HEK293 (cell line): Measurements from ENCODE around the gene C3orf20.

Experiments
- CTCF ChIA-PET: fragments of 350-600 bp; formaldehyde crosslinking; extraction: SDS; loops from one replicate; lab custom pipeline; 2021; ENCODE audit warnings: antibody characterized with exemption; lab: Yijun Ruan, JAX
- POLR2A ChIA-PET: fragments of 300-600 bp; formaldehyde crosslinking; extraction: SDS; loops from one replicate; lab custom pipeline; 2020; ENCODE audit warnings: antibody characterized with exemption, inconsistent platforms; lab: Yijun Ruan, JAX
- H3K27ac ChIP-seq: fragments of 200-500 bp; sonication (Bioruptor generic); 2 replicates; pipeline ENCODE4 v1.5.1; 2014; ENCODE audit warnings: low read depth, low read length, control low read depth, inconsistent platforms; ENCODE audit errors: extremely low read depth
- H3K36me3 ChIP-seq, 2 experiments: fragments of 200-500 bp in 1 of 2; sonication (Bioruptor generic) in 1 of 2; 1 replicate in 1 of 2; 2 replicates in 1 of 2; pipeline ENCODE4 v1.5.1; 2014 to 2017; ENCODE audit warnings: inconsistent platforms in 2 of 2, low read length in 2 of 2; ENCODE audit not compliant: control insufficient read depth in 2 of 2, insufficient read depth in 1 of 2
- H3K4me1 ChIP-seq: fragments of 200-500 bp; sonication (Bioruptor generic); 2 replicates; pipeline ENCODE4 v1.5.1; 2014; ENCODE audit warnings: mild to moderate bottlenecking, low read length, inconsistent platforms; ENCODE audit not compliant: control insufficient read depth, insufficient read depth
- H3K4me3 ChIP-seq: 2 replicates; pipeline ENCODE4 v1.5.1; 2011; ENCODE audit warnings: low read depth, mild to moderate bottlenecking, control low read depth, low read length, moderate library complexity
- H3K9me3 ChIP-seq: fragments of 200-500 bp; sonication (Bioruptor generic); 2 replicates; pipeline ENCODE4 v1.5.1; 2014; ENCODE audit warnings: low read depth, low read length, inconsistent platforms; ENCODE audit not compliant: control insufficient read depth, insufficient read depth
- OSR2 ChIP-seq: fragments of 450-650 bp; formaldehyde crosslinking; IDR thresholded peaks from 2 replicates; pipeline ENCODE4 v1.5.1; 2016; ENCODE audit warnings: missing biosample characterization, missing genetic modification characterization
- PRDM1 ChIP-seq: fragments of 450-650 bp; formaldehyde crosslinking; IDR thresholded peaks from 2 replicates; pipeline ENCODE4; 2016; ENCODE audit warnings: missing biosample characterization, missing genetic modification characterization
- ZIC2 ChIP-seq: fragments of 450-650 bp; formaldehyde crosslinking; IDR thresholded peaks from 2 replicates; pipeline ENCODE4 v1.5.1; 2016; ENCODE audit warnings: missing biosample characterization, missing genetic modification characterization
- ZNF114 ChIP-seq: fragments of 450-650 bp; formaldehyde crosslinking; IDR thresholded peaks from 2 replicates; pipeline ENCODE4 v1.5.0; 2017; ENCODE audit warnings: missing biosample characterization, missing genetic modification characterization
- ZNF121 ChIP-seq: fragments of 450-650 bp; formaldehyde crosslinking; IDR thresholded peaks from 2 replicates; pipeline ENCODE4 v1.5.1; 2016; ENCODE audit warnings: missing biosample characterization, missing genetic modification characterization
- ZNF140 ChIP-seq: fragments of 450-650 bp; formaldehyde crosslinking; IDR thresholded peaks from 2 replicates; pipeline ENCODE4 v1.5.1; 2016; ENCODE audit warnings: missing biosample characterization, missing genetic modification characterization
- ZNF146 ChIP-seq: fragments of 450-650 bp; formaldehyde crosslinking; IDR thresholded peaks from 2 replicates; pipeline ENCODE4 v1.5.1; 2016; ENCODE audit warnings: missing biosample characterization, missing genetic modification characterization
- ZNF16 ChIP-seq: fragments of 450-650 bp; formaldehyde crosslinking; IDR thresholded peaks from 2 replicates; pipeline ENCODE4 v1.5.1; 2016; ENCODE audit warnings: low read depth, missing biosample characterization, missing genetic modification characterization
- ZNF169 ChIP-seq: fragments of 450-650 bp; formaldehyde crosslinking; IDR thresholded peaks from 2 replicates; pipeline ENCODE4 v1.5.1; 2016; ENCODE audit warnings: missing biosample characterization, missing genetic modification characterization
- ZNF2 ChIP-seq: fragments of 450-650 bp; formaldehyde crosslinking; IDR thresholded peaks from 2 replicates; pipeline ENCODE4 v1.5.1; 2016; ENCODE audit warnings: missing biosample characterization, missing genetic modification characterization
- ZNF274 ChIP-seq, 2 experiments: fragments of 200-500 bp in 1 of 2; fragments of 450-650 bp in 1 of 2; sonication (Bioruptor generic) in 1 of 2; formaldehyde crosslinking in 1 of 2; IDR thresholded peaks; 2 replicates each; pipeline versions ENCODE4 v1.5.1 to v1.6.1; 2014 to 2016; ENCODE audit warnings: borderline replicate concordance in 1 of 2, inconsistent platforms in 1 of 2, low read length in 1 of 2, missing biosample characterization in 1 of 2, missing genetic modification characterization in 1 of 2
- ZNF302 ChIP-seq: fragments of 450-650 bp; formaldehyde crosslinking; IDR thresholded peaks from 2 replicates; pipeline ENCODE4 v1.5.1; 2016; ENCODE audit warnings: missing biosample characterization, missing genetic modification characterization, low read depth
- ZNF560 ChIP-seq: fragments of 450-650 bp; formaldehyde crosslinking; IDR thresholded peaks from 2 replicates; pipeline ENCODE4 v1.5.1; 2017; ENCODE audit warnings: missing biosample characterization, missing genetic modification characterization, borderline replicate concordance
- TF ChIP-seq, protein P1 (sequence below): fragments of 450-650 bp; formaldehyde crosslinking; IDR thresholded peaks from 2 replicates; pipeline ENCODE4 v1.5.1; 2016; ENCODE audit warnings: missing biosample characterization, missing genetic modification characterization
- TF ChIP-seq, protein P2 (sequence below): fragments of 450-650 bp; formaldehyde crosslinking; IDR thresholded peaks from 2 replicates; pipeline ENCODE4 v1.5.1; 2017; ENCODE audit warnings: missing biosample characterization, mild to moderate bottlenecking, missing genetic modification characterization, moderate library complexity
- TF ChIP-seq, protein P3 (sequence below): fragments of 450-650 bp; formaldehyde crosslinking; IDR thresholded peaks from 2 replicates; pipeline ENCODE4 v1.5.1; 2017; ENCODE audit warnings: missing biosample characterization, missing genetic modification characterization

C3orf20 gene

DNA sequence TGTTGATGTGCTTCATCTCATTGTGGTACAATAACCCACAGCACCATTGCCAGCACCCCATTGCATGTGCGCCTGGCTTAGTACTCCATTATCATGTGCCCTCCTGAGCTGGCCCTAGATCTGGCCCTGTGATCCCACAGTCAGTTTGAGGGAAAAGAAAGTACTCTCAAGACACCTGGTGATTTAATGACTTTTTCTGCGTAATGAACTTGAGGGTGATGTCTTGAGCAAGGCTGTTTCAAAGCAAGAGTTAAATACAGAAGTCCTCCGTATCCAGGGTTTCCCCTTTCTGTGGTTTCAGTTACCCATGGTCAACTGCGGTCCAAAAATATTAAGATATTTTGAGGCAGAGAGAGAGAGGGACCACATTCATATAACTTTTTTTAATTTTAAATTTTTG, 16.3 kb downstream of the C3orf20 start:
- ChIA-PET POLR2A (no interaction called here), CTCF (no interaction called here)
- no peak overlapping the region for H3K4me3 ChIP-seq
- H3K36me3 ChIP-seq, result no peaks in the 10 kb centered on the region
- no peak overlapping the region for H3K27ac ChIP-seq
- H3K9me3 ChIP-seq, result no peaks in the 10 kb centered on the region
- TF ChIP-seq ZNF146 (tag by site-specific recombination) (no peak), ZNF302 (tag by site-specific recombination) (no peak), ZNF114 (no peak), OSR2 (tag by site-specific recombination) (no peak), ZNF560 (tag by site-specific recombination) (no peak), PRDM1 (tag by site-specific recombination) (no peak), ZNF169 (tag by site-specific recombination) (no peak), ZNF2 (no peak), ZNF16 (tag by site-specific recombination) (no peak), ZNF140 (tag by site-specific recombination) (no peak)
- TF ChIP-seq, protein P1, sequence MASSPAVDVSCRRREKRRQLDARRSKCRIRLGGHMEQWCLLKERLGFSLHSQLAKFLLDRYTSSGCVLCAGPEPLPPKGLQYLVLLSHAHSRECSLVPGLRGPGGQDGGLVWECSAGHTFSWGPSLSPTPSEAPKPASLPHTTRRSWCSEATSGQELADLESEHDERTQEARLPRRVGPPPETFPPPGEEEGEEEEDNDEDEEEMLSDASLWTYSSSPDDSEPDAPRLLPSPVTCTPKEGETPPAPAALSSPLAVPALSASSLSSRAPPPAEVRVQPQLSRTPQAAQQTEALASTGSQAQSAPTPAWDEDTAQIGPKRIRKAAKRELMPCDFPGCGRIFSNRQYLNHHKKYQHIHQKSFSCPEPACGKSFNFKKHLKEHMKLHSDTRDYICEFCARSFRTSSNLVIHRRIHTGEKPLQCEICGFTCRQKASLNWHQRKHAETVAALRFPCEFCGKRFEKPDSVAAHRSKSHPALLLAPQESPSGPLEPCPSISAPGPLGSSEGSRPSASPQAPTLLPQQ (tag by site-specific recombination), result no peak
- TF ChIP-seq, protein P2, sequence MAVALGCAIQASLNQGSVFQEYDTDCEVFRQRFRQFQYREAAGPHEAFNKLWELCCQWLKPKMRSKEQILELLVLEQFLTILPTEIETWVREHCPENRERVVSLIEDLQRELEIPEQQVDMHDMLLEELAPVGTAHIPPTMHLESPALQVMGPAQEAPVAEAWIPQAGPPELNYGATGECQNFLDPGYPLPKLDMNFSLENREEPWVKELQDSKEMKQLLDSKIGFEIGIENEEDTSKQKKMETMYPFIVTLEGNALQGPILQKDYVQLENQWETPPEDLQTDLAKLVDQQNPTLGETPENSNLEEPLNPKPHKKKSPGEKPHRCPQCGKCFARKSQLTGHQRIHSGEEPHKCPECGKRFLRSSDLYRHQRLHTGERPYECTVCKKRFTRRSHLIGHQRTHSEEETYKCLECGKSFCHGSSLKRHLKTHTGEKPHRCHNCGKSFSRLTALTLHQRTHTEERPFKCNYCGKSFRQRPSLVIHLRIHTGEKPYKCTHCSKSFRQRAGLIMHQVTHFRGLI (tag by site-specific recombination), result no peak
- TF ChIP-seq, protein P3, sequence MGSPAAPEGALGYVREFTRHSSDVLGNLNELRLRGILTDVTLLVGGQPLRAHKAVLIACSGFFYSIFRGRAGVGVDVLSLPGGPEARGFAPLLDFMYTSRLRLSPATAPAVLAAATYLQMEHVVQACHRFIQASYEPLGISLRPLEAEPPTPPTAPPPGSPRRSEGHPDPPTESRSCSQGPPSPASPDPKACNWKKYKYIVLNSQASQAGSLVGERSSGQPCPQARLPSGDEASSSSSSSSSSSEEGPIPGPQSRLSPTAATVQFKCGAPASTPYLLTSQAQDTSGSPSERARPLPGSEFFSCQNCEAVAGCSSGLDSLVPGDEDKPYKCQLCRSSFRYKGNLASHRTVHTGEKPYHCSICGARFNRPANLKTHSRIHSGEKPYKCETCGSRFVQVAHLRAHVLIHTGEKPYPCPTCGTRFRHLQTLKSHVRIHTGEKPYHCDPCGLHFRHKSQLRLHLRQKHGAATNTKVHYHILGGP (tag by site-specific recombination), result no peak
- TF ChIP-seq, all 188 proteins: peak for 0
- no peaks in the 10 kb centered on the region for H3K4me1 ChIP-seq

DNA sequence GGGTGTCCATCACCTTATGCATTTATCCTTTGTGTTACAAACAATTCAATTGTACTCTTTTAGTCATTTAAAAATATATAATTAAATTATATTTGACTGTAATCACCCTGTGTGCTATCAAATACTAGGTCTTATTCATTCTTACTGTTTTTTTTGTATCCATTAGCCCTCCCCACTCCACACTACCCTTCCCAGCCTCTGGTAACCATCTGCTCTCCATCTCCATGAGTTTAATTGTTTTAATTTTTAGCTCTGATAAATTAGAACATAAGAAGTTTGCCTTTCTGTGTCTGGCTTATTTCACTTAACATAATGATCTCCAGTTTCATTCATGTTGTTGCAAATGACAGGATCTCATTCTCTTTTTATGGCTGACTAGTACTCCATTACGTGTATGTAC, 16.8 kb downstream of the C3orf20 start:
- Histone ChIP-seq H3K36me3 (no peaks in the 10 kb centered on the region), H3K4me1 (no peaks in the 10 kb centered on the region), H3K27ac (no peak overlapping the region), H3K9me3 (no peaks in the 10 kb centered on the region), H3K4me3 (no peak overlapping the region)
- CTCF ChIA-PET, result no interaction called here
- no peak for TF ChIP-seq ZNF121
- TF ChIP-seq ZNF146 (tag by site-specific recombination), result 0 out of 2 replicates have a peak, but pooled peaks have one; percentile 20
- POLR2A ChIA-PET, result no interaction called here

DNA sequence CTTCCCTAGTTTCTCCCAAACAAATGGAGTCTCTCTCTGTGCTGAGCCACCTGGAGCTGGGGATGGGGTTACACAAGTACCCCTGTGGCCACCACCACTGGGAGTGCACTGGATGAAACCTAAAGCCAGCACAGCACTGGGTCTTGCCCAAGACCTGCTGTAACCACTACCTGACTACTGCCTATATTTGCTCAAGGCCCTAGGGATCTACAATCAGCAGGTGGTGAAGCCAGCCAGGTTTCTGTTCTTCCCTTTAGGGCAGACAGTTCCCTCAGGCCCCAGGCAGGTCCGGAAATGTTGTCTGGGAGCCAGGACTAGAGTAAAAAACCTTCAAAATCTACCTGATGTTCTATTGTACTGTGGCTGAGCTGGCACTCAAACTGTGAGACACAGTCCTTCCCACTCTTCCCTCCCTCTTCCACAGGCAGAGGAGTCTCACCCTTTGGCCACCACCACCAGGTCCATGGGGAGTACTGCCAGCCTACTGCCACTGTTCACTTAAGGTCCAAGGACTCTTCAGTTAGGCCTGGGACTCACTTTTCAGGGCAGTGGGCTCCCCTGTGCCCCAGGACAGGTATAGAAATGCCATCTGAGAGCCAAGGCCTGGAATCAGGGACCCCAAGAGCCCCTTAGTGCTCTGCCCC, 23.8 kb downstream of the C3orf20 start:
- POLR2A ChIA-PET, result no interaction called here
- no peak overlapping the region for H3K4me3 ChIP-seq
- no peak for TF ChIP-seq ZNF274 (IDR thresholded peaks at IDR 0.05; ENCODE audit: low read length)
- TF ChIP-seq ZNF274 (tag by site-specific recombination; IDR thresholded peaks at IDR 0.05; ENCODE audit: borderline replicate concordance), result no peak
- peak; percentile 39; the same call in 1 of the 2 replicates for TF ChIP-seq ZIC2 (tag by site-specific recombination)
- TF ChIP-seq, protein P2 (tag by site-specific recombination), result no peak
- no peak overlapping the region for H3K27ac ChIP-seq
- CTCF ChIA-PET, result no interaction called here
- H3K9me3 ChIP-seq, result no peaks in the 10 kb centered on the region
- H3K4me1 ChIP-seq, result no peaks in the 10 kb centered on the region
- peaks cover 0 to 6% of the 10 kb centered on the region in 2 experiments; a peak in 1 of 3 replicates for H3K36me3 ChIP-seq
